Transverse colon (tissue), 4 donors: ENCODE results near the gene JADE3. TPM values are rescaled to one million over a fixed set of nuclear protein-coding genes. Genes with fewer than 3 reads are reported as not detected.

Experiments used
- DNase-seq: peaks from one replicate; pipeline ENCODE4 v3.0.0-alpha.2; 2019
- H3K27ac ChIP-seq, 4 donors: fragments of 200-600 bp; sonication (generic); 2 replicates each; pipeline ENCODE4 v1.5.1; 2016 to 2018; ENCODE audit warnings: inconsistent platforms in 4 of 4
- H3K27me3 ChIP-seq: fragments of 200-600 bp; sonication (generic); 2 replicates; pipeline ENCODE4 v1.5.1; 2017; ENCODE audit warnings: inconsistent platforms
- H3K36me3 ChIP-seq, 4 donors: fragments of 200-600 bp; sonication (generic); 2 replicates each; pipeline ENCODE4 v1.5.1; 2017 to 2019; ENCODE audit warnings: inconsistent platforms in 4 of 4
- H3K4me1 ChIP-seq, 4 donors: fragments of 200-600 bp; sonication (generic); 2 replicates each; pipeline ENCODE4 v1.5.1; 2017 to 2020; ENCODE audit warnings: inconsistent platforms in 4 of 4
- H3K4me3 ChIP-seq, 4 donors: fragments of 200-600 bp; sonication (generic); 1 replicate in 1 of 4; 2 replicates in 3 of 4; pipeline versions ENCODE4 v1.5.1 to v1.6.1; 2017 to 2019; ENCODE audit warnings: inconsistent platforms in 4 of 4
- H3K9me3 ChIP-seq, 2 donors: fragments of 200-600 bp; sonication (generic); 2 replicates each; pipeline ENCODE4 v1.5.1; 2017 to 2019; ENCODE audit warnings: inconsistent platforms in 2 of 2
- EP300 ChIP-seq: sonication (generic); formaldehyde crosslinking; IDR thresholded peaks from one replicate; pipeline ENCODE4 v1.6.1; 2017; ENCODE audit warnings: antibody characterized with exemption, low read depth
- POLR2A ChIP-seq: fragments of 450-650 bp; IDR thresholded peaks from one replicate; pipeline ENCODE4 v1.6.1; 2016; ENCODE audit warnings: antibody characterized with exemption, mild to moderate bottlenecking, moderate library complexity
- POLR2AphosphoS5 ChIP-seq, 3 donors: sonication (generic); formaldehyde crosslinking; IDR thresholded peaks; one replicate each; pipeline ENCODE4 v1.6.1; 2016; ENCODE audit warnings: antibody characterized with exemption in 3 of 3
- WGBS, 2 donors: methylation state at CpG; one replicate each; pipeline ENCODE4 v1.1.5; 2018; ENCODE audit warnings: low coverage in 1 of 2; 5-methylcytosine and 5-hydroxymethylcytosine counted together
- in situ Hi-C, 4 donors: fragments of 200-750 bp; cut with MboI; loops; one replicate each; pipeline versions ENCODE4 v1.15.0 to v1.15.1; 2017; ENCODE audit warnings: low sequenced_read_pairs in 3 of 4, low pct_ligation_motif_present in 1 of 4, low pct_unique_long_range_greater_than_20kb in 1 of 4
- intact Hi-C: fragments of 100-400 bp; cut with DNase I; formaldehyde crosslinking; loops from one replicate; pipeline ENCODE4 v1.15.1; 2023; ENCODE audit warnings: low total_unique reads
- total RNA-seq, 4 donors: library from RNA; depleted of rRNA; stranded (reverse); fragments of >200 nt; gene quantifications; one replicate each; pipeline ENCODE4 v1.1.0, GENCODE V29; 2016
- TF ChIP-seq, protein P1 (sequence below), 5 experiments: fragments of 200-600 bp in 3 of 5; fragments of 450-650 bp in 2 of 5; sonication (generic) in 3 of 5; IDR thresholded peaks; 1 replicate in 2 of 5; 2 replicates in 3 of 5; pipeline ENCODE4 v1.5.1; 2016 to 2017; ENCODE audit warnings: antibody characterized with exemption in 5 of 5, inconsistent platforms in 3 of 5, mild to moderate bottlenecking in 2 of 5, moderate library complexity in 1 of 5

The JADE3 gene
- total RNA-seq, 4 donors from 2014 or later: 0.60 to 5.6 (median 3.1) TPM

DNA sequence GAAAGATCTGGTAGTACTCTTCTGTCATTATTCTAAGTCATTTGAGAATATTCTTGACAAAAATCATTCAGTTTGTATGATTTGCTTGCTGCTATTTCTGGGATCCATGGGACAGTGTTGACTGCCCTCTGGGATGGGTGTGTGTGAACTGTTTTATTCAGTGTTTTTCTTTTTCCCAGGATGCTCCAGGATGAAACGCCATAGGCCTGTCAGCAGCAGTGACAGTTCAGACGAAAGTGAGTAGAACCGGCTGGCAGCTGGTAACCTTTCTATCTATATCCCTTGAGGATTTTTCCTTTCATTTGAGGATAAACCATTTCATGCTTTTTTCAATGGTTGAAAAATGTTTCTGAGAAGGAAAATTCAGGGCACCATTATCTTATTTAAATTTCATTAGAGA, 72.5 kb downstream of the JADE3 start:
- H3K4me3 ChIP-seq: no peak overlapping the region
- DNase-seq: no peak
- WGBS, 2 donors: 79 to 89% methylated on average over 3 of the region's 3 CpGs
- no peak overlapping the region for H3K27ac ChIP-seq
- H3K36me3 ChIP-seq: no peaks in the 10 kb centered on the region
- no peaks in the 10 kb centered on the region for H3K27me3 ChIP-seq
- in situ Hi-C loops: loop anchor here in 2 of 4 donors (25.0 kb wide), 1 partner anchor 97 kb away; no protein-coding TSS in a partner anchor
- no peaks in the 10 kb centered on the region for H3K9me3 ChIP-seq
- intact Hi-C loops: no loop called here
- TF ChIP-seq EP300 (no peak), POLR2AphosphoS5 (IDR thresholded peaks at IDR 0.05) (no peak), POLR2A (no peak)
- TF ChIP-seq, protein P1, sequence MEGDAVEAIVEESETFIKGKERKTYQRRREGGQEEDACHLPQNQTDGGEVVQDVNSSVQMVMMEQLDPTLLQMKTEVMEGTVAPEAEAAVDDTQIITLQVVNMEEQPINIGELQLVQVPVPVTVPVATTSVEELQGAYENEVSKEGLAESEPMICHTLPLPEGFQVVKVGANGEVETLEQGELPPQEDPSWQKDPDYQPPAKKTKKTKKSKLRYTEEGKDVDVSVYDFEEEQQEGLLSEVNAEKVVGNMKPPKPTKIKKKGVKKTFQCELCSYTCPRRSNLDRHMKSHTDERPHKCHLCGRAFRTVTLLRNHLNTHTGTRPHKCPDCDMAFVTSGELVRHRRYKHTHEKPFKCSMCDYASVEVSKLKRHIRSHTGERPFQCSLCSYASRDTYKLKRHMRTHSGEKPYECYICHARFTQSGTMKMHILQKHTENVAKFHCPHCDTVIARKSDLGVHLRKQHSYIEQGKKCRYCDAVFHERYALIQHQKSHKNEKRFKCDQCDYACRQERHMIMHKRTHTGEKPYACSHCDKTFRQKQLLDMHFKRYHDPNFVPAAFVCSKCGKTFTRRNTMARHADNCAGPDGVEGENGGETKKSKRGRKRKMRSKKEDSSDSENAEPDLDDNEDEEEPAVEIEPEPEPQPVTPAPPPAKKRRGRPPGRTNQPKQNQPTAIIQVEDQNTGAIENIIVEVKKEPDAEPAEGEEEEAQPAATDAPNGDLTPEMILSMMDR (IDR thresholded peaks at IDR 0.05): no peak
- no peaks in the 10 kb centered on the region for H3K4me1 ChIP-seq

DNA sequence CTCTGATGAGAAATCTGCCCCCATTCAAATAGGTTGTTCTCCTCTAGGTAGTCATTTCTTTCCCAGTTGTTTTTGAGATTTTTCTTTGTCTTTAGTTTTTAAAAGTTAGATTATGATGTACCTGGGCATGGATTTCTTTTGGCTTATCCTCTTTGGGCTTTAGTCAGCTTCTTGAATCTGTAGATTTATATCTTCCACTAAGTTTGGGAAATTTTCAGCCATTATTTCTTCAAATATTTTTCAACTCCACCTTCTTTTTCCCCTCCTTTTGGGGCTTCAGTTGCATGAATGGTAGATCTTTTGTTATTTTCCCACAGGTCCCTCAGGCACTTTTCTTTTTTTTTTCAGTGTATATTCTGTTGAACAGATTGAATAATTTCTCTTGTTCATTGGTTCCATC, 77.3 kb downstream of the JADE3 start:
- in situ Hi-C loops: loop anchor here in 2 of 4 donors (25.0 kb wide), 1 partner anchor 102 kb away; no protein-coding TSS in a partner anchor
- Histone ChIP-seq H3K4me3 (no peak overlapping the region), H3K27ac (no peak overlapping the region), H3K36me3 (no peaks in the 10 kb centered on the region), H3K4me1 (no peaks in the 10 kb centered on the region), H3K27me3 (no peaks in the 10 kb centered on the region), H3K9me3 (no peaks in the 10 kb centered on the region)
- intact Hi-C loops: no loop called here
- TF ChIP-seq EP300: no peak
- TF ChIP-seq, protein P1 (IDR thresholded peaks at IDR 0.05): no peak
- no peak for TF ChIP-seq POLR2A
- TF ChIP-seq POLR2AphosphoS5 (IDR thresholded peaks at IDR 0.05): no peak
- no peak for DNase-seq

DNA sequence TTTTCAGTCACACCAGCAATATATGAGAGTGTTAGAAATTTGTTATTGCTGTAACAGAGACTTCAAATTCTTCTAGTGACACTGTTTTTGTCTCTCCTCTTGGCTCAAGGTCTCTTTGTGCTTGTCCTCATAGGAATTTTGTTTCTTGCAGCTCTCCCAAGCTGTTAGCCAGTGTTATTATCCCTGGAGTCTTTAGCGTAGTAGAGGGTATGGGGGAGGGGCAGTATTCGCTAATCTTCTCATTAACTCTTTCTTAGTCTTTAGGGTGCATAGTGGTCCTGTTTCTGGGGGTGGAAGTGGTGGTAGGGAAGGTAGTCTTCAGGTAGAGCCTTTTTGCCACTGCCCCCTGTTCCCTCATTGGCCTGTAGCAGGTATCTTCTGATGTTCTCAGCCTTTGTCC, 79.4 kb downstream of the JADE3 start:
- WGBS, 2 donors: 68% methylated on average over 2 of the region's 2 CpGs; no CpG with 5 or more reads in 1 of the 2 donors
- Histone ChIP-seq H3K4me3 (no peak overlapping the region), H3K27ac (no peak overlapping the region), H3K9me3 (no peaks in the 10 kb centered on the region), H3K36me3 (no peaks in the 10 kb centered on the region), H3K4me1 (no peaks in the 10 kb centered on the region), H3K27me3 (no peaks in the 10 kb centered on the region)
- no peak for TF ChIP-seq POLR2AphosphoS5 (IDR thresholded peaks at IDR 0.05)
- TF ChIP-seq EP300: no peak
- TF ChIP-seq POLR2A: no peak
- TF ChIP-seq, protein P1 (IDR thresholded peaks at IDR 0.05): no peak
- intact Hi-C loops: no loop called here
- in situ Hi-C loops: loop anchor here in 2 of 4 donors (25.0 kb wide), 1 partner anchor 104 kb away; no protein-coding TSS in a partner anchor
- DNase-seq: no peak

DNA sequence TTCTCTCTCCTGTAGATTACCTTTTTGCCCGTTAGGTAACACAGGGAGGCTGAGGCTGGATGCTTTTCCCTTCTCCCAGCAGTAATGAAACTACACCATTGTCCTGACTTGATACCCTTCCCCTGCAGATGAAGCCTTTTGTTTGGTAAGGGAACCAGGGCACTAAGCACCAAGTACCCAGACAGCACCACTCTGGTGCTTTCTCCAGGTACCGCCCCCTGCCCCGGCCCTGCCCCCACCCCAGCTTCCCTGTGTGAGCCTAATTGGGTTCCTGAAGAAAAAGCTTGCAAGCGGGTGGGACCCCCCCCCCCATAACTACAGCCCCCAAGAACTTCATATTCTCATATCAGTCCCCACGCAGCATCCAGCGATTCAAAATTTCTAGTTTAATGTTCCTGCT, 79.8 kb downstream of the JADE3 start:
- H3K36me3 ChIP-seq: no peaks in the 10 kb centered on the region
- no peak overlapping the region for H3K27ac ChIP-seq
- in situ Hi-C loops (loop anchor here in 2 of 4 donors (25.0 kb wide), 1 partner anchor 105 kb away; no protein-coding TSS in a partner anchor), intact Hi-C loops (no loop called here)
- no peak overlapping the region for H3K4me3 ChIP-seq
- TF ChIP-seq POLR2A (no peak), POLR2AphosphoS5 (IDR thresholded peaks at IDR 0.05) (no peak), EP300 (no peak)
- TF ChIP-seq, protein P1 (IDR thresholded peaks at IDR 0.05): no peak
- H3K27me3 ChIP-seq: no peaks in the 10 kb centered on the region
- H3K4me1 ChIP-seq: no peaks in the 10 kb centered on the region
- 90% methylated on average over 6 of the region's 6 CpGs; no CpG with 5 or more reads in 1 of the 2 donors for WGBS, 2 donors
- no peak for DNase-seq
- H3K9me3 ChIP-seq: no peaks in the 10 kb centered on the region
